Middle frontal gyrus (tissue), 1 donor: Measurements from ENCODE around the gene KCNIP3.
"Not testable (repeated sequence)": the region's sequence is repeated elsewhere in the genome, so short reads cannot be mapped to it uniquely, and the experiment has no call there.

ENCODE experiments used
- DNase-seq: peaks from one replicate; pipeline ENCODE4 v3.0.0-alpha.2; 2015; ENCODE audit warnings: low spot score; ENCODE audit errors: extremely low spot score

The KCNIP3 gene

GRCh38 chr2:95359501-95359930 is 62.4 kb downstream of the KCNIP3 start:
- DNase-seq, result no peak

- no peak for DNase-seq
Measured at GRCh38 chr2:95361216-95361980, 64.3 kb downstream of the KCNIP3 start.

- DNase-seq, result no peak
Measured at GRCh38 chr2:95362486-95362885, 65.3 kb downstream of the KCNIP3 start.

- DNase-seq, result no peak
Measured at GRCh38 chr2:95366514-95366913, 69.4 kb downstream of the KCNIP3 start.

GRCh38 chr2:95372216-95372829 is 75.2 kb downstream of the KCNIP3 start:
- no peak for DNase-seq

- DNase-seq, result no peak
Measured at GRCh38 chr2:95372845-95373244, 75.7 kb downstream of the KCNIP3 start.

GRCh38 chr2:95374029-95374428 is 76.9 kb downstream of the KCNIP3 start:
- no peak for DNase-seq

- no peak for DNase-seq
Measured at GRCh38 chr2:95374451-95374920, 77.3 kb downstream of the KCNIP3 start.

- no peak for DNase-seq
Measured at GRCh38 chr2:95374921-95375471, 77.8 kb downstream of the KCNIP3 start.

GRCh38 chr2:95375532-95376150 is 78.5 kb downstream of the KCNIP3 start:
- DNase-seq, result no peak

- no peak for DNase-seq
Measured at GRCh38 chr2:95376311-95377215, 79.4 kb downstream of the KCNIP3 start.

- DNase-seq, result no peak
Measured at GRCh38 chr2:95377216-95378123, 80.3 kb downstream of the KCNIP3 start.

GRCh38 chr2:95378281-95378680 is 81.1 kb downstream of the KCNIP3 start:
- not testable (repeated sequence) for DNase-seq

- DNase-seq, result no peak
Measured at GRCh38 chr2:95379371-95379831, 82.3 kb downstream of the KCNIP3 start.

- no peak for DNase-seq
Measured at GRCh38 chr2:95380280-95380679, 83.1 kb downstream of the KCNIP3 start.

- DNase-seq, result no peak
Measured at GRCh38 chr2:95380731-95381130, 83.6 kb downstream of the KCNIP3 start.

- no peak for DNase-seq
Measured at GRCh38 chr2:95381212-95382191, 84.4 kb downstream of the KCNIP3 start.

- DNase-seq, result no peak
Measured at GRCh38 chr2:95382192-95382591, 85.0 kb downstream of the KCNIP3 start.
